Measurements from ENCODE around the gene MCU.
"Not testable (repeated sequence)": the region's sequence is repeated elsewhere in the genome, so short reads cannot be mapped to it uniquely, and the experiment has no call there.

Gene MCU

GRCh38 chr10:72731916-72732419, 40.0 kb downstream of the MCU start:
- DNase-seq (ENCODE audit: low spot score): no peak

- no peak for DNase-seq (ENCODE audit: low spot score)
Observed at GRCh38 chr10:72732521-72732920, 40.6 kb downstream of the MCU start.

GRCh38 chr10:72733989-72734388, 42.0 kb downstream of the MCU start:
- DNase-seq (ENCODE audit: low spot score): no peak

- no peak for DNase-seq (ENCODE audit: low spot score)
Observed at GRCh38 chr10:72735288-72735936, 43.5 kb downstream of the MCU start.

- DNase-seq (ENCODE audit: low spot score): peak; percentile 24
Observed at GRCh38 chr10:72736176-72736827, 44.4 kb downstream of the MCU start.

GRCh38 chr10:72736828-72737220, 44.9 kb downstream of the MCU start:
- DNase-seq (ENCODE audit: low spot score): no peak

GRCh38 chr10:72737357-72737756, 45.4 kb downstream of the MCU start:
- not testable (repeated sequence) for DNase-seq (ENCODE audit: low spot score)

- no peak for DNase-seq (ENCODE audit: low spot score)
Observed at GRCh38 chr10:72738486-72738885, 46.5 kb downstream of the MCU start.

- DNase-seq (ENCODE audit: low spot score): peak; percentile 18
Observed at GRCh38 chr10:72740528-72740927, 48.6 kb downstream of the MCU start.

- DNase-seq (ENCODE audit: low spot score): no peak
Observed at GRCh38 chr10:72742092-72742491, 50.1 kb downstream of the MCU start.

- DNase-seq (ENCODE audit: low spot score): no peak
Observed at GRCh38 chr10:72742797-72743196, 50.9 kb downstream of the MCU start.

- DNase-seq (ENCODE audit: low spot score): no peak
Observed at GRCh38 chr10:72744566-72744965, 52.6 kb downstream of the MCU start.

GRCh38 chr10:72746426-72747363, 54.8 kb downstream of the MCU start:
- DNase-seq (ENCODE audit: low spot score): no peak

- no peak for DNase-seq (ENCODE audit: low spot score)
Observed at GRCh38 chr10:72747521-72747920, 55.6 kb downstream of the MCU start.

- no peak for DNase-seq (ENCODE audit: low spot score)
Observed at GRCh38 chr10:72753760-72754231, 61.9 kb downstream of the MCU start.

GRCh38 chr10:72754275-72755032, 62.5 kb downstream of the MCU start:
- DNase-seq (ENCODE audit: low spot score): no peak

GRCh38 chr10:72756674-72757385, 64.9 kb downstream of the MCU start:
- no peak for DNase-seq (ENCODE audit: low spot score)

- DNase-seq (ENCODE audit: low spot score): no peak
Observed at GRCh38 chr10:72757732-72758131, 65.8 kb downstream of the MCU start.

- not testable (repeated sequence) for DNase-seq (ENCODE audit: low spot score)
Observed at GRCh38 chr10:72758930-72759329, 67.0 kb downstream of the MCU start.

GRCh38 chr10:72759584-72759983, 67.6 kb downstream of the MCU start:
- no peak for DNase-seq (ENCODE audit: low spot score)

- DNase-seq (ENCODE audit: low spot score): no peak
Observed at GRCh38 chr10:72761498-72761897, 69.6 kb downstream of the MCU start.

All from kidney capillary endothelial cell (primary cell).